CD8-positive, alpha-beta memory T cell (primary cell): ENCODE results near the gene ZNF474. TPM values are rescaled to one million over a fixed set of nuclear protein-coding genes. Genes with fewer than 3 reads are reported as not detected.

Experiments used
- CTCF ChIA-PET: fragments of 350-600 bp; sonication (Branson Sonifier 250); formaldehyde crosslinking; loops from one replicate; lab custom pipeline; 2021; ENCODE audit warnings: antibody characterized with exemption; lab: Charles Lee
- POLR2A ChIA-PET: fragments of 350-600 bp; sonication (Branson Sonifier 250); formaldehyde crosslinking; loops from one replicate; lab custom pipeline; 2021; ENCODE audit warnings: antibody characterized with exemption; lab: Charles Lee
- DNase-seq, 5 donors: peaks; one replicate each; pipeline versions ENCODE4 v3.0.0 to v3.0.0-alpha.2; 2020 to 2022; ENCODE audit warnings: mixed read lengths in 1 of 5
- H3K27ac ChIP-seq: one replicate; pipeline ENCODE4 v1.7.0; 2013; ENCODE audit warnings: low read depth, mild to moderate bottlenecking, low read length, moderate library complexity
- H3K27me3 ChIP-seq: 2 replicates; pipeline ENCODE4 v1.7.0; 2013; ENCODE audit warnings: low read length, mild to moderate bottlenecking; ENCODE audit not compliant: insufficient read depth, poor library complexity, severe bottlenecking
- H3K36me3 ChIP-seq: 2 replicates; pipeline ENCODE4 v1.7.0; 2013; ENCODE audit warnings: mild to moderate bottlenecking, low read length, moderate library complexity; ENCODE audit not compliant: insufficient read depth
- H3K4me1 ChIP-seq: 2 replicates; pipeline ENCODE4 v1.7.0; 2013; ENCODE audit warnings: mild to moderate bottlenecking, low read length, moderate library complexity; ENCODE audit not compliant: insufficient read depth
- H3K4me3 ChIP-seq: 2 replicates; pipeline ENCODE4 v1.7.0; 2013; ENCODE audit warnings: mild to moderate bottlenecking, low read length
- H3K9me3 ChIP-seq: 2 replicates; pipeline ENCODE4 v1.7.0; 2013; ENCODE audit warnings: mild to moderate bottlenecking, low read length
- H3K27ac Mint-ChIP-seq, 8 donors: one replicate each; pipeline ENCODE4 v1.8.0; 2020 to 2021; ENCODE audit warnings: mixed read lengths in 8 of 8, mild to moderate bottlenecking in 6 of 8, inconsistent platforms in 3 of 8, moderate library complexity in 3 of 8
- H3K27me3 Mint-ChIP-seq, 2 donors: one replicate each; pipeline ENCODE4 v1.8.0; 2020 to 2021; ENCODE audit warnings: mixed read lengths in 2 of 2, mild to moderate bottlenecking in 1 of 2, moderate library complexity in 1 of 2
- H3K36me3 Mint-ChIP-seq, 3 donors: one replicate each; pipeline ENCODE4 v1.8.0; 2020 to 2021; ENCODE audit warnings: mixed read lengths in 3 of 3, inconsistent platforms in 1 of 3, mild to moderate bottlenecking in 1 of 3
- H3K4me1 Mint-ChIP-seq, 3 donors: one replicate each; pipeline ENCODE4 v1.8.0; 2020 to 2021; ENCODE audit warnings: mixed read lengths in 3 of 3, inconsistent platforms in 1 of 3, mild to moderate bottlenecking in 1 of 3
- H3K4me3 Mint-ChIP-seq, 7 donors: one replicate each; pipeline ENCODE4 v1.8.0; 2020 to 2021; ENCODE audit warnings: mixed read lengths in 7 of 7, mild to moderate bottlenecking in 6 of 7, moderate library complexity in 4 of 7, inconsistent platforms in 2 of 7
- H3K9me3 Mint-ChIP-seq, 5 donors: one replicate each; pipeline ENCODE4 v1.8.0; 2020 to 2022; ENCODE audit warnings: mixed read lengths in 5 of 5, mild to moderate bottlenecking in 3 of 5, moderate library complexity in 2 of 5, inconsistent platforms in 1 of 5
- polyA plus RNA-seq: library from polyadenylated mRNA; unstranded; fragments of 300-500 nt; fragmentation: Illumina TruSeq; gene quantifications from one replicate; pipeline ENCODE4 v1.2.3, GENCODE V29; 2021
- total RNA-seq, 2 experiments: library from RNA; stranded (reverse); gene quantifications; one replicate each; pipeline ENCODE4 v1.2.3, GENCODE V29; 2021

The ZNF474 gene
- total and polyA plus RNA-seq, 3 experiments from 2014 or later, result 0.29 TPM; not detected in 2

- H3K4me3 Mint-ChIP-seq, result no peak overlapping the region
- no peaks in the 10 kb centered on the region for H3K36me3 Mint-ChIP-seq
- H3K4me1 Mint-ChIP-seq, result peaks cover 8 to 16% (median 9%) of the 10 kb centered on the region in 3 donors
- Histone ChIP-seq H3K27me3 (no peaks in the 10 kb centered on the region), H3K4me1 (peaks cover 6% of the 10 kb centered on the region), H3K4me3 (no peak overlapping the region), H3K36me3 (no peaks in the 10 kb centered on the region), H3K27ac (no peak overlapping the region), H3K9me3 (no peaks in the 10 kb centered on the region)
- no peaks in the 10 kb centered on the region for H3K27me3 Mint-ChIP-seq
- H3K9me3 Mint-ChIP-seq, result peaks cover 0 to 2% (median 0%) of the 10 kb centered on the region in 5 donors
- ChIA-PET POLR2A (no interaction called here), CTCF (no interaction called here)
- H3K27ac Mint-ChIP-seq, result no peak overlapping the region
- DNase-seq, result no peak
These were observed 11.6 kb downstream of the ZNF474 start for GRCh38 chr5:122140900-122141299.

GRCh38 chr5:122141751-122142150, 12.4 kb downstream of the ZNF474 start:
- no peaks in the 10 kb centered on the region for H3K9me3 ChIP-seq
- H3K27me3 ChIP-seq, result no peaks in the 10 kb centered on the region
- Mint-ChIP-seq H3K27ac (no peak overlapping the region), H3K9me3 (peaks cover 0 to 2% (median 0%) of the 10 kb centered on the region in 5 donors), H3K4me3 (no peak overlapping the region), H3K4me1 (peaks cover 8 to 16% (median 9%) of the 10 kb centered on the region in 3 donors), H3K27me3 (no peaks in the 10 kb centered on the region), H3K36me3 (no peaks in the 10 kb centered on the region)
- peaks cover 6% of the 10 kb centered on the region for H3K4me1 ChIP-seq
- no peak overlapping the region for H3K4me3 ChIP-seq
- DNase-seq, result no peak
- no peaks in the 10 kb centered on the region for H3K36me3 ChIP-seq
- H3K27ac ChIP-seq, result no peak overlapping the region
- ChIA-PET POLR2A (no interaction called here), CTCF (no interaction called here)

GRCh38 chr5:122142480-122143164, 13.3 kb downstream of the ZNF474 start:
- no peak overlapping the region for H3K4me3 ChIP-seq
- no peaks in the 10 kb centered on the region for H3K27me3 ChIP-seq
- no peak overlapping the region for H3K27ac ChIP-seq
- Mint-ChIP-seq H3K36me3 (no peaks in the 10 kb centered on the region), H3K9me3 (peaks cover 0 to 2% (median 0%) of the 10 kb centered on the region in 5 donors), H3K4me3 (no peak overlapping the region), H3K27ac (no peak overlapping the region), H3K4me1 (peaks cover 4 to 8% (median 4%) of the 10 kb centered on the region in 3 donors), H3K27me3 (no peaks in the 10 kb centered on the region)
- POLR2A ChIA-PET, result no interaction called here
- DNase-seq, result no peak
- no peaks in the 10 kb centered on the region for H3K36me3 ChIP-seq
- CTCF ChIA-PET, result no interaction called here
- H3K9me3 ChIP-seq, result no peaks in the 10 kb centered on the region
- H3K4me1 ChIP-seq, result peaks cover 3% of the 10 kb centered on the region

GRCh38 chr5:122144236-122144635, 14.9 kb downstream of the ZNF474 start:
- no peaks in the 10 kb centered on the region for H3K4me1 Mint-ChIP-seq
- Histone ChIP-seq H3K36me3 (no peaks in the 10 kb centered on the region), H3K4me3 (no peak overlapping the region), H3K4me1 (no peaks in the 10 kb centered on the region), H3K27me3 (no peaks in the 10 kb centered on the region), H3K9me3 (no peaks in the 10 kb centered on the region), H3K27ac (no peak overlapping the region)
- ChIA-PET POLR2A (no interaction called here), CTCF (no interaction called here)
- H3K4me3 Mint-ChIP-seq, result no peak overlapping the region
- no peak for DNase-seq
- no peaks in the 10 kb centered on the region for H3K36me3 Mint-ChIP-seq
- H3K27ac Mint-ChIP-seq, result no peak overlapping the region
- peaks cover 0 to 2% (median 0%) of the 10 kb centered on the region in 5 donors for H3K9me3 Mint-ChIP-seq
- H3K27me3 Mint-ChIP-seq, result peaks cover 0 to 2% of the 10 kb centered on the region in 2 donors

GRCh38 chr5:122145906-122146305, 16.6 kb downstream of the ZNF474 start:
- H3K4me1 Mint-ChIP-seq, result no peaks in the 10 kb centered on the region
- Histone ChIP-seq H3K9me3 (no peaks in the 10 kb centered on the region), H3K27ac (no peak overlapping the region), H3K36me3 (no peaks in the 10 kb centered on the region), H3K4me1 (no peaks in the 10 kb centered on the region), H3K4me3 (no peak overlapping the region), H3K27me3 (no peaks in the 10 kb centered on the region)
- H3K4me3 Mint-ChIP-seq, result no peak overlapping the region
- no peak for DNase-seq
- H3K36me3 Mint-ChIP-seq, result no peaks in the 10 kb centered on the region
- no peak overlapping the region for H3K27ac Mint-ChIP-seq
- H3K9me3 Mint-ChIP-seq, result peaks cover 0 to 5% (median 0%) of the 10 kb centered on the region in 5 donors
- H3K27me3 Mint-ChIP-seq, result peaks cover 0 to 3% of the 10 kb centered on the region in 2 donors
- ChIA-PET POLR2A (no interaction called here), CTCF (no interaction called here)

- H3K4me3 Mint-ChIP-seq, result no peak overlapping the region
- Histone ChIP-seq H3K27ac (no peak overlapping the region), H3K27me3 (no peaks in the 10 kb centered on the region), H3K4me1 (peaks cover 8% of the 10 kb centered on the region), H3K36me3 (no peaks in the 10 kb centered on the region), H3K9me3 (no peaks in the 10 kb centered on the region), H3K4me3 (no peak overlapping the region)
- no peaks in the 10 kb centered on the region for H3K36me3 Mint-ChIP-seq
- peaks cover 0 to 5% (median 0%) of the 10 kb centered on the region in 3 donors for H3K4me1 Mint-ChIP-seq
- peaks cover 0 to 5% (median 0%) of the 10 kb centered on the region in 5 donors for H3K9me3 Mint-ChIP-seq
- ChIA-PET POLR2A (no interaction called here), CTCF (no interaction called here)
- no peak for DNase-seq
- H3K27me3 Mint-ChIP-seq, result peaks cover 0 to 7% of the 10 kb centered on the region in 2 donors
- H3K27ac Mint-ChIP-seq, result no peak overlapping the region
These were observed 20.2 kb downstream of the ZNF474 start for GRCh38 chr5:122149321-122150090.

- no peaks in the 10 kb centered on the region for H3K36me3 ChIP-seq
- H3K27me3 ChIP-seq, result no peaks in the 10 kb centered on the region
- Mint-ChIP-seq H3K4me1 (peaks cover 0 to 5% (median 0%) of the 10 kb centered on the region in 3 donors), H3K4me3 (no peak overlapping the region), H3K27ac (no peak overlapping the region), H3K9me3 (peaks cover 0 to 5% (median 0%) of the 10 kb centered on the region in 5 donors), H3K36me3 (no peaks in the 10 kb centered on the region), H3K27me3 (peaks cover 0 to 7% of the 10 kb centered on the region in 2 donors)
- DNase-seq, result no peak
- no peak overlapping the region for H3K4me3 ChIP-seq
- no peaks in the 10 kb centered on the region for H3K9me3 ChIP-seq
- peaks cover 8% of the 10 kb centered on the region for H3K4me1 ChIP-seq
- H3K27ac ChIP-seq, result no peak overlapping the region
- ChIA-PET CTCF (no interaction called here), POLR2A (no interaction called here)
These were observed 20.9 kb downstream of the ZNF474 start for GRCh38 chr5:122150215-122150614.

- Histone ChIP-seq H3K27me3 (no peaks in the 10 kb centered on the region), H3K4me3 (no peak overlapping the region), H3K27ac (no peak overlapping the region), H3K36me3 (no peaks in the 10 kb centered on the region), H3K9me3 (no peaks in the 10 kb centered on the region), H3K4me1 (peaks cover 8% of the 10 kb centered on the region)
- no peak overlapping the region for H3K27ac Mint-ChIP-seq
- POLR2A ChIA-PET, result no interaction called here
- peaks cover 0 to 7% of the 10 kb centered on the region in 2 donors for H3K27me3 Mint-ChIP-seq
- peaks cover 0 to 5% (median 0%) of the 10 kb centered on the region in 3 donors for H3K4me1 Mint-ChIP-seq
- peaks cover 0 to 5% (median 0%) of the 10 kb centered on the region in 5 donors for H3K9me3 Mint-ChIP-seq
- DNase-seq, result no peak
- no peaks in the 10 kb centered on the region for H3K36me3 Mint-ChIP-seq
- CTCF ChIA-PET, result no interaction called here
- H3K4me3 Mint-ChIP-seq, result no peak overlapping the region
These were observed 22.3 kb downstream of the ZNF474 start for GRCh38 chr5:122151640-122152039.
